A673 (cell line): Measurements from ENCODE around the gene DIRAS3.

ENCODE experiments used
- EZH2 ChIP-seq: fragments of 200-600 bp; sonication (generic); IDR thresholded peaks from 2 replicates; pipeline ENCODE4 v1.6.1; 2017; ENCODE audit warnings: borderline replicate concordance, low read depth, mild to moderate bottlenecking, mixed read lengths, antibody characterized with exemption, low read length; ENCODE audit not compliant: poor library complexity, severe bottlenecking
- TF ChIP-seq, protein P1 (sequence below): fragments of 300-800, 200-600 bp; sonication (generic); conservative IDR thresholded peaks from 2 replicates; pipeline ENCODE4 v1.5.1; 2017; ENCODE audit warnings: low read depth, mild to moderate bottlenecking, antibody characterized with exemption, low read length, moderate library complexity, mixed read lengths

DNA sequence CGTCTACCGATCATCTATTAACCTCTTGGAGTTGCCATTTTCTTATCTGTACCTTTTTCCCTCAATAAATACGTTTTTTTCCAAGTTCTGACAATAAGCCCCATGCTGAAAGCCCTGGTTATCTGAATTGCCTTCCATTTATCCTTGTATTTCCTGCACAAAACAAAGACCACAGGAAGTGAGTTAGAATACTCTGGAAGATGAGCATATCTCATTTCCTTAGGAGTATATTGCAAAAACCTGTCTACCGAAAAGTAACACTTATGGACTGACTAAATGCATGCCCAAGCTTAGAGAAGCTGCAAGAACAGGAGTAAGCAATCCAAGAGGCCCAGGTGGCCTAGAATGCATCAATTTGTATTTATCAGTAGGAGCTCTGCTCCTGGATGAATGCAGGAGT, 39.9 kb downstream of the DIRAS3 start:
- TF ChIP-seq, protein P1, sequence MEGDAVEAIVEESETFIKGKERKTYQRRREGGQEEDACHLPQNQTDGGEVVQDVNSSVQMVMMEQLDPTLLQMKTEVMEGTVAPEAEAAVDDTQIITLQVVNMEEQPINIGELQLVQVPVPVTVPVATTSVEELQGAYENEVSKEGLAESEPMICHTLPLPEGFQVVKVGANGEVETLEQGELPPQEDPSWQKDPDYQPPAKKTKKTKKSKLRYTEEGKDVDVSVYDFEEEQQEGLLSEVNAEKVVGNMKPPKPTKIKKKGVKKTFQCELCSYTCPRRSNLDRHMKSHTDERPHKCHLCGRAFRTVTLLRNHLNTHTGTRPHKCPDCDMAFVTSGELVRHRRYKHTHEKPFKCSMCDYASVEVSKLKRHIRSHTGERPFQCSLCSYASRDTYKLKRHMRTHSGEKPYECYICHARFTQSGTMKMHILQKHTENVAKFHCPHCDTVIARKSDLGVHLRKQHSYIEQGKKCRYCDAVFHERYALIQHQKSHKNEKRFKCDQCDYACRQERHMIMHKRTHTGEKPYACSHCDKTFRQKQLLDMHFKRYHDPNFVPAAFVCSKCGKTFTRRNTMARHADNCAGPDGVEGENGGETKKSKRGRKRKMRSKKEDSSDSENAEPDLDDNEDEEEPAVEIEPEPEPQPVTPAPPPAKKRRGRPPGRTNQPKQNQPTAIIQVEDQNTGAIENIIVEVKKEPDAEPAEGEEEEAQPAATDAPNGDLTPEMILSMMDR = no peak
- TF ChIP-seq EZH2 = no peak
